ENCODE results near the gene RPS6KA2.

Gene RPS6KA2

DNA sequence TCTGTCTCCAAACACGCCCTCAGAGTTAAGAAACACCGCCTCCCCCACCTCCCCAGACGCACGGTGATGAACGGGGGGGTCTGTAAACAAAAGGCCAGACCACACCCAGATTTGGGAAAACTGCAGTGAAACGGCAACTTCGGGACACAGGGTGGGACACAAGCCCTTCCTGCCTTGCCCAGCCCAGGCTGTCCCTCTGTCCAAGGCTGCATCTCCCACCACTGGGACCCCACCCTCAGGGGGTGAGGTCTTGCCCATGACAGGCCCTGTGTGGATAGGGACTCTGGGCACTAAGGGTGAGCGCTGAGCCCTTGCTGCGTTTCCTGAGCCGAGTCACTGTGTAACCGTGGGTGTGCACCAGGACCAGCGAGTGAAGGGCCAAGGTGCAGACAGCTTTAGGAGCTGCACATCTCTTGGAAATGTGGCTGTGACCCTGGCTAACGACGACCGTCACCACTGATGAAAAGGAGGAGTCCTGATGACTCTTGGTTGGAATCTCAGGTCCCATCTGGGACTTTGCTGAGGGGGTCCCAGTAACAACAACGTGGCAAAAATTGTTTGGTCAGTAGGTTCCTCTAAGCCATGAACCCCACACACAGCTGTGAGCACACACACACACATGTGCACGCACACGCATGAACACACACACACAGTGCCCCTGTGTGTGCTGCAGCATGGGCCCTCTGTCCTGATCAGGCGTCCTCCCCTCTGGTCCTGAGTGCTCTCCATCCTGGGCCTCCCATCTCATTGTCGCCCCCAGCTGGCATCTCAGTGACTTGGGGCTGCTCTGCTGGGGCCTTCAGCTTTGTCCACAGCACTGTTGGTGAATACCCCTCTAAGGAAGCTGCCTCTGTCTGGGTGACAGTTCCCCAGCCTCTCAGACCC lies 141.2 kb downstream of the RPS6KA2 start:
- DNase-seq (ENCODE audit: low spot score) = no peak

DNA sequence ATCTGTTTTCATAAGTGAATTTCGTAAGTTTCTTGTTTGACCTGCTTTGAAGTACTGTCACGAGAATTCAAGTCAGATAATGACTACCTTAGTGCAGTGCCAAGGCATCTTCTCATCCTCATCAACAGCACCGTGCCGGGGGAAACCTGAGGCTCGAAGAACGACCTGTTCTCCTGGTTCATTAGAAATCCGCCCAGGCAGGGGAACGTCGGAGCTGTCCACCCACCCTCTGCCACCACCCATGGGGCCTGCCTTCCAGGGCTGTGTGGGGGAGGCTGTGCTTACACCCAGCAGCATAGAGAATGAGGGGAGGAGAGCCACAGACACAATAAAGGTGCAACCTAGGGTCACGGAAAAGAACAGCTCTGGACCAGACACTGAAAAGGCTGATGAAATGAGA lies 142.2 kb downstream of the RPS6KA2 start:
- DNase-seq (ENCODE audit: low spot score) = no peak

DNA sequence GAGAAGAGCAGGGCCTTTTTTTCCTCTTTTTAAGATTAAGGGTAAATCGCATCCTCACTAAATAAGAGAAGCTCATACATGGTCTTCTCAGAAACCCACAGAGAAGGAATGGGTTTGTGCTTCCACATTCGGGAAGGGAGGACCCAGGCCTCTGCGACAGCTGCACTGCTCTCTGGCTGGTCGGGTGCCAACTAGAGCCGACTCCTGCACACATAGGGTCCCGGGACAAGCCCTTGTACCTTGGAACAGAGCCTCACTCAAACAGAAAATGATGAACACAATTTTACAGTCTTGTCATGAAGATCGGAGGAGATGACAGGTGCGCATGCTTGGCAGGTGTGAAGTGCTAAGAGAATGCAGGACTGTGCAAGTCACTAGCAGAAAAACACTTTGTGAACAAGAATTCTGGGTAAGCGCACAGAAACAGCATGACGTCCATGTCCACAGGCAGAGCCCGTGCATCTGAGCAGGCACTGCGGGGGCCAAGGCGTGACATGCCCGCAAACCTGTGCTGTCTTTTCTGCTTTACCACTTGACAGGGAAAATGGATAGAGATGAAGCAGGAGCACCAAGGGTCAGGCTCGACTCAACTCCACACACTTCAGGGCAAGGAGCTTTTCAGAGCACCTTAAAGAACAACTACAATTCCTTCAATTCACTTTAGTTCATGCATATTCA lies 143.3 kb downstream of the RPS6KA2 start:
- no peak for DNase-seq (ENCODE audit: low spot score)

DNA sequence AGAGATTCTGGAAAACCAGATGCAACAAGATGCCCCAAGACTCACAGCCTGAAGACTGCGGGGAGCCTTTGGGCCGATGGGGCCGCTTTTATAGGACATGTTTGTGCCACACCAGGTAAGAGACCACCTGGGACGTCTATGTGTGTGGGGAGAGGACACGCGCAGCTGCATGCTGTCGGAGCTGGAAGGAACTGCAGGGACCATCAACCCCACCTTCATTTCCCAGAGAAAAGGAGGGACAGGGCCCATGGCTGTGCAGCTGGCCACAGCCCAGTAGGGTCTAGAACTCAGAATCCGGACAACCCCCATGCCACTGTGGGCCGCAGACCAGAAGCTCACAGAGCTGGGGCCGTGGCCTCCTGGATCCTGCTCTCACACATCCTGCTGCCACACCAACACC lies 144.0 kb downstream of the RPS6KA2 start:
- DNase-seq (ENCODE audit: low spot score) = no peak

DNA sequence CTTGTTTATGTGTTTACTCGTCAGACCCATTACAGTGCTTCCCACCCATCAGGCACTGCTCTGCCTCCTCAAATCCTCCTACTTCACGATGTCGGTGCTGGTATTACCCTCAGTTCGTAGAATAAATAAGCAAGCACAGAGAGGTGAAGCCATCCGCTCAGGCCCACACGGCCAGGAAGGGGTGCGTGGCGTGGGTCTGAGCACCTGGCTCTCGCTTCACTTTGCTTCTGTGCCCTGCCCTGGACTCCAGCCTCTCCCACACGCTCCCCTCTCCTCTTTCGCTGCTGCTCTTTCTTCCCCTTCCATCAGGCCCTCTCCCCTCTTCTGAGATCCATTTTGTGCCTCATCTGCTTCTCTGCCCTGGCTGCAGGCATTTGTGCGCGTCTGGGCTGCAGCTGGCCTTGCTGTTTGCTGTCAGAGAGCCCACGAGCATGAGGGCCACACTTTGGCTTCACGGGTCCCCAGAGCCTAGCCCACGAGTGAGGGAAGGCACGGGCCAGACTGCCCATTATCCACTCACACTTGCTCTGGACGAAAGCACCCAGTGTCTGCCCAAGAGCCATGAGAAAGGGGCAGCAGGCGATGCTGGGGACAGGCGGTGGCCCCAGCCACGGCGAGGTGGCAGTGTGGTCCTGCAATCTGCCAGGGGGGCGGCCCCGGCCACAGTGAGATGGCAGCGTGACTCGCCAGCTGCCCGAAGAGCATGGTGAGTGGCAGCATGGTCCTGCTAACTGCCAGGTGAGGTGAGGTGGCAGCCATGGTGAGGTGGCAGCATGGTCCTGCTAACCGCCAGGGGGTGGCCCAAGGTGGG lies 148.1 kb downstream of the RPS6KA2 start:
- DNase-seq (ENCODE audit: low spot score) = no peak

DNA sequence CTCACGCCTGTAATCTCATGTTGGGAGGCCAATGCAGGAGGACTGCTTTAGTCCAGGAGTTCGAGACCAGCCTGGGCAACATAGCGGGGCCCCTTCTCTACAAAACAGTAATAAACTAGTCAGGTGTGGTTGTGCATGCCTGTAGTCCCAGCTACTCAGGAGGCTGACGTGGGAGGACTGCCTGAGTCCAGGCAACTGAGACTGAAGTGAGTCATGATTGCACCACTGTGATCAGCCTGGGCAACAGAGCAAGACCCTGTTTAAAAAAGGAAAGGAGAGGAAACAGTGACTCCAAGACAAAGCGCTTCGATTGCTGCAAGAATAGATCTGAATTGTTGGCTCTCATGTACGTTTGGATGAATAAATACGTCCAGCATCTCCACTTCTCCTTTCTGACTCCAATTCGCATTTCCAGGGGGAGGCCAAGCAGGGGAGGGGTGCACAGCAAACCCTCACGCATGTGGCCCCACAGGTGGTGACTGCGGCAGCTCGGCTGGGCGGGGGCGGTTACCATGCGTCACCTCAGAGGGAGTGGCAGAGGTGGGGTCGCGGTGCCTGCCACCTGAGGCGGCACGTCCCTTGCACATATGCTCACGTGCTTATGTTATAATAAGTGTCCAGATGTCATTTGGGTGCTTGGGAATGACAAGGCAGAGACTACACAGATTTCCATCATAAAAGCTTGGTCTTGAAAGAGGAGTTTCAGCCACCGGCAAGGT lies 149.2 kb downstream of the RPS6KA2 start:
- DNase-seq (ENCODE audit: low spot score) = no peak

DNA sequence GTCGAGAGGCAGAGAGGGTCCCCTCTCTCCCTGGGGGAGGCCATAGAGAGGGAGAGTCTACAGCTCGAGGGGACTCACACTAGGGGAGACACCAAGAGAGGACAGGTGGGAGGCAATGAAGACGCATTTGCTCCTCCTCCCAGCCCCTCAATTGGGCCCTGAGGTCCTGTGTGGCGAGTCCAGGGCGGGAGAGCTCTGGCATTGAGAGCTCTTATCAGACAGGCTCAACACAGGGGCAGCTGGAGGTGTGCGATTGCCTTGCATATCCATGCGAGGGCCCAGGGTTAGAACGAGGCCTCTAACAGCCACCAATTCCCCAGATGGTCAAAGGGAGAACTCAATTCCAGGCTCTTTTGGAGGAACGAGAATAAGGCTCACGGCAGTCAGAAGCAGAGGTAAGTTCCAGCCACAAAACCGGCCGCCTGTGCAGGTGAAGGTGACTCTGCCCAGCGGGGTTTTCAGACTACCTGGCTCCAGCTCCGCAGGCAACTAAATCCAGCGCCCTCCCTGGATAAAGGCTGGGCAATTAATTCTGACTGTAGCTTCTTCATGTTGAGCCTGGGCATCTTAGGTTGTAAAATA lies 150.3 kb downstream of the RPS6KA2 start:
- no peak for DNase-seq (ENCODE audit: low spot score)

DNA sequence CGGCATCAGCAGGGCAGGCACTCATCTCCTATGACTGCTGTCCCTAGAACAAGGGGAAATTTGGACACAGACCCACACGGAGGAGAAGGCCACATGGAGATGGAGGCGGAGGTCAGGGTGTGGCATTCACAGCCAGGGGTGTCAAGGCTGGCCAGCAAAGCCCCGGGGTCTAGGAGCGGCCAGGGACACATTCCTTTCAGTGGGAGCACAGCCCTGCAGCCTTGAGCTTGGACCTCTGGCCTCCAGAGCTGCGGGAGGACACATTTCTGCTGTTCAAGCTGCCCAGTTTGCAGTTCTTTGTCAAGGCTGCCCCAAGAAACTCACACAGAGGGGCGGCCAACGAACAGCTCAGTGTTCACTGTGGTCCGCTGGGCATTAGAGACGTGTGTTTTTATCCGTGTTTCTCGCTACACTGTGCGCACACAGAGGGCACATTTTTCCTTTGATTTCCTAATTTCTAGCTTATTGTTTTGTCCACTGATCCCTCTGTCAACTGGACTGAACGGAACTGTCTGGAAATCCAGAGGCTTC lies 150.9 kb downstream of the RPS6KA2 start:
- DNase-seq (ENCODE audit: low spot score) = no peak

DNA sequence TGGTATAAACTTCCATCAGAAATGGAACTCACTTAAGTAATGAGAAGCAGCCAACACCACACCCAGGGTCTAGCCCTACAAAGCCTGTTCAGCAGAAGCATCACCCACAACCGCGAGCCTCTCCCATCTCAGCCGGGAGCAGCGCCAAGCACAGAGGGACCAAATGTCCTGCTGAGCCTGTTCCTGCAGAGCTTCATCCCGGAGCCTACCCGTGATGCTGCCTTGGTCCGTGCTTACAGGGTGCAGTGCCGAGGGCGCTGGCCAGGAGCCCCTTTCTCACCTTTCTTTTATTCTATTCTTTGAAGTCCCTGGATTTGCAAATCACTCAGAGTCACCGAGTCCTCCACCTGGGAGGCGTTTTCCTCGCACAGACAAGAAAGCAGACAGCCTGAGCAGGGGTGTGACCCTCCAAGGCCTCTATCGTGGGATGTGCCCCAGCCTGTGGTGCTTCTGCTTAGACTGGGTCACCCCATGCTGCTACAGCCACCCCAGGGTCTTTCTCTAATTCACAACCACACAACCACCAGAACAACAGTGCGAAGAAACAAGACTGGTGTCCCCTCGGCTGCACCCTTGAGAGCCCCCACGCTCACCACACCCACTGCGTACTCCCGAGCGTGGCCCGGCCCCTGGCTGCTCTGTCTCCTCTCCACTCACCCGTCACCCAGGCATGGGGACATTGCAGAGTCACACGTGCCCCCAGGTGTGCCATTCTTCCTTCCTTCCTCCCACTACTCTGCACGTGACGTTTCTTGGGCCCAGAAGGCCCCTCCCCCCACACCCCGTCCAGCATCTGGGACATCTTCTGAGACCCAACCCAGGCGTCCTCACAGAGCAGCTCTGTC lies 152.1 kb downstream of the RPS6KA2 start:
- no peak for DNase-seq (ENCODE audit: low spot score)

DNA sequence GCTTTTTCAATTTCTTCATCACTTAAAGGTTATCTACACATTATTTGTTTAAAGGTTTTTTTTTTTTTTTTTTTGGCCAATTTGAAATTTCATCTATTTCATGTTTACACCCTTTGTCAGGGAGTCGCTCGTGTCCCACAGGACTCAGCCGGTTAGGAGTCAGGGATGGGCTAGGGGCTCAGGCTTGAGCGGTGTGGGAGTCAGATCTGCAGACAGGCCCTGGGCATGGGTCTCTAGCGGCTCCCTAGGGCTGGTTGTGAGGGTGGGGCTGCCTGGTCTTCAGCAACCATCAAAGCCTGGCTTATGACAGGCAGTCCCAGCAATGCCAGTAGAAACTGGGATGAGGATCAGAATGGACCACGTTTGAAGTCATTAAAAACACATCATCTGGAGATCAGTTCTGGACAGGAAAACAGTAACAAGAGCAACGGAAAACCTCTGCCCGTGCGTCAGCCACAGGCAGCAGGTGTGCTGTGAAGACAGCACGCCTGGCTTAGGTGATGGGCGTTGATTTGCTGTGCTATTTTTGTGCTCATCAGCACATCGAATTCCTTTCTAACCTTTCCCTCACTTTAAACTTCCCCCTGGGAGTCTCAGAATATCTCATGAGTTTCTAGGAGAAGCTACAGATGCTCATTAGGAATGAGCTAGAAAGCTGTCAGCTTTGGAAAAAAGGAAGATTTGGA lies 153.0 kb downstream of the RPS6KA2 start:
- no peak for DNase-seq (ENCODE audit: low spot score)

DNA sequence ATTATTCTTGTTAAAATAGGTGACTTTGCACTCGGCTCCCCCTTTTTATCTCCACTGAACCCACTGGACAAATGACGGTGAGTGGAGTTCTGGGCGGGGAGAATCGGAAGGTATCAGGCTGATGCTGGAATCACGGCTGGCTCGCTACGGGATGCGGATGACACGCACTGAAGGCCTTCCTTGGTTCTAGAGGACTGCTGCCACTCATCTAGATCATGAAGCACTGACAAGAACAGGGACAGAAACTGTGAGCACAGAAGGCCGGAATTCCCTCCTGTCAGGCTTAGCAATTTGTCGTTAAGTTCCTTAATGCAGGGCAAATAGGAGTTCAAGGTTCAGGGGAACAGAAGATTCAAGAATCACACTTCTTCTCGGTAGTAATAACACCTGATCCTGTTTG lies 154.4 kb downstream of the RPS6KA2 start:
- no peak for DNase-seq (ENCODE audit: low spot score)

DNA sequence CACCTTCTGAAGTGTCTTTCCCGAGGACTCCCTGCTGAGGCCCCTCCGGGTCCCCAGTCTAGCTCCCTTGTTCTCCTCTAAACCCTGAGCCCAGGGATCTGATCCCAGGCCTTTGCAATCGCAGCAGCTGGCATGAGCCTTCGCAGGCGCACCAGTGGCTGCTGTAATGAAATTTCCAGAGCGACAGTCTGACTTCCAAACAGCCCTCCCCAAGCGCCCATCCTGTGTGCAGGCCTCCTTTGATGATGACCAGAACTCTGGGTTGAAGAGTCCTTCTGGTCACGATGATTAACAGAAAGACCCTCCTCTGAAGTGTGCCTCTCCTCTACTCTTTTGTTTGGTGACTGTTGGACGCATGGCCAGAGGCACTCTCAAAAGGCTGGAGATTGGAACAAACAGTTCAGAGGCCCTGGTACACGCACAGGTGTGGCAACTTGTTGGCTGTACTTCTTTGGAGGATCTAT lies 155.2 kb downstream of the RPS6KA2 start:
- DNase-seq (ENCODE audit: low spot score) = no peak

DNA sequence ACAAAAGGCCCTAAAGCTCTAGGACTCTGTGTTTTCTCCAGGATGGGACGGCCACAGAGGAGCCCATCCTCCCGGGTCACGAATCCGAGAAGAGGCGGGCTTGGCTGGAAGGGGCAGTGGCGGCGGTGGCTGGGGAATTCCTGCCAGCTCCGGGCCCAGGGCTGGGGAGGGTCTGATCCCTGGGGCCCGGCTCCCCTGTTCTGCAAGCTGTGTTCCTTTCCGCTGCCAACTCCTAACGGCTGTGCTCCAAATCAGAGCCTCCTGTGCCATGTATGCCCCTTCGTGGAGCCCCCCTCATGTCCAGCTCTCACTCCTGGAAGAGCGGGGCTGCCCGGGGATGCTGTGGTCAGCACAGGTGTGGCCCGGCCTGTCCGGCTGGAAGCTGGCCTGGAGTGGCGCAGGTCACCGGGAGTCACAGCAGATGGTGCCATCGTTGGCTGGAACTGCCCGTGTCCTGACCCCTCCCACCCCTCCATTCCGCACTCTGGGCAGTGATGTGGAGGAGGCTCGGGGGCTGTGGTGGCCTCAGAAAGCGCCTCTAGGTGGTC lies 156.1 kb downstream of the RPS6KA2 start:
- no peak for DNase-seq (ENCODE audit: low spot score)

DNA sequence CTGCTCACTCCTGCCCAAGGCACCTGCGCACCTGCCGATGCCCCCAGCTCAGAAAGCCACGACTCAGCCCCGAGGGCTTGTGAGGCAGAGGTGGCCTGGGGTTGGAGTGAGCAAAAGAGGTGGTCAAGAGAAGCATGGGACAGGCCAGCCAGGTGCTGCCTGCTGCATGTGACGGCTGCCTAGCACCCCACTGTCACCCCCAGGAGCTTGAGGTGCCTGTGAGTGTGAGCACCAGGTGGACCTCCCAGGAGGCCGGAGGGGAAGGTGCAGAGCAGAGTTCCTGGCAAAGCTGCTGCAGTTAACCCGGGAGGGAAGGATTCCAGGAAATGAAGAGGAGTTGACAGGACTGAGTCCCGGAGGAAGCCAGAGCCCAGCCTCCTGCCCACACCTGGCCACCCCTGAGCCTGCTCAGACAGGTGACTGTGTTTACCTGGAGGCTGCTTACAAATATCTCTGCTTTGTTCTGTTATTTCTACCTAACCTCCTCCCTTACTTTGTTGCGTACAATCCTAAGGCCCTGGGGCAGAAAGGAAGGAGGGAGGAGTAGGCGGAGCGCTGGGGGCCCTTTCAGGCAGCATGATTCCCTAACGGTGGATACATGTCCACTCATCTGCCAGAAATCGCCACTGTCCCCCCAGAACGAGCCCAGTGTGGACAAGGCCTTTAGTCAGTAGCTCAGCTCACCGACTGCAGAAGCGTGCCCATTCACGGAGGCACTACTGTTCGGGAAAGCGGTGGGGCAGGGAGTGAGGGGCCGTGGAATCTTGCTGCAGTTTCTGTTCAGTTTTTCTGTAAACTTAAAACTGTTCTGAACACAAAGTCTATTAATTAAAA lies 156.8 kb downstream of the RPS6KA2 start:
- no peak for DNase-seq (ENCODE audit: low spot score)

DNA sequence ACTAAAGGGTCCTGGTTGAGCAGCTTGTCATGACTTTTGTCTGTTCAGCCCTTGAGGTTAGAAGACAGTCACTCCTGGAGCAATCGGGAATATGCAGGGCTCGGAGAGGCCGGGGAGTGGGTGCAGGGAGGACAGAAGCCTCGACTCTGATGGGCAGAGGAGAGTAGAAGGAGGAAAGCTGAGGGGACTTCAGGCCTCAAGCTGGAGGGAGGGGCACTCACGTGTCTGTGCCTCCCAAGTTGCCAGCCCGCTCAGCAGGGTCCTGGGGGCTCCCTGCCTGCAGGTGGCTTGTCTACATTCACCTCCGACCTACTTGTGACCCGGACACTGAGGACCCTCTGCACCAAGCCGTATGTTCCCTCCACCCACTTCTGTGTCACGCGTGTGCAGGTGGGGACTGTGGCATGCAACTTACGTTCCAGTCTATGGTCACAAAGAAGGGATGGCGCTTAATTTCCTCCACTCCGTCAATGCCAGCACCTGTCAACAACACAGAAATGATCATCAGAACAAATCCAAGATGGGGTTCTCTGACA lies 157.6 kb downstream of the RPS6KA2 start:
- DNase-seq (ENCODE audit: low spot score) = no peak

DNA sequence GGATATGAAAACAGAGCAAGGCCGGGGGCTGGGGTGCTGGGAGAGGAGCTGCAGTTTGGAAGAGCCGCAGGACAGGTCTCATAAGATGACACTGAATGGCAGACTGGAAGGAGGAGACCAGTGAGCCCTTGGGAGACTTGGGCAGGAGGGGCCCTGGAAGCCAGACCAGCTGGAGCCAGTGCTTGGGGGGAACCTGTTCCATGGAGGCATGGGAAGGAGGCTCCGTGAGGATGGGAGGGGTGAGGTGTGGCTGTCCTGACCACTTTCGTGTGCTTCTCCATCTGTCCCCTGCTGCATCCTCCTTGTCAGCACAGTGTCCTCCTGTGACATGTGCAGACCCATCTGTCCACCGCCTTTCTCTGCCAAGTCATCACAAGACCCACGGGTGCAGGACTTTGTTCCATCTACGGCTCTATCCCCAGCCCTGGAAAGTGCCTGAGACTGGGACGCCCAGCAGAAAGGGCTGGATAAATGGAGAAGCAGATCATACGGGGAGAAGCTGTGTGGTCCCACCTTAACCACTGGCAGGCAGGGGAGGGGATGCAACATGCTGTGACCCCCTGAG lies 159.5 kb downstream of the RPS6KA2 start:
- no peak for DNase-seq (ENCODE audit: low spot score)

DNA sequence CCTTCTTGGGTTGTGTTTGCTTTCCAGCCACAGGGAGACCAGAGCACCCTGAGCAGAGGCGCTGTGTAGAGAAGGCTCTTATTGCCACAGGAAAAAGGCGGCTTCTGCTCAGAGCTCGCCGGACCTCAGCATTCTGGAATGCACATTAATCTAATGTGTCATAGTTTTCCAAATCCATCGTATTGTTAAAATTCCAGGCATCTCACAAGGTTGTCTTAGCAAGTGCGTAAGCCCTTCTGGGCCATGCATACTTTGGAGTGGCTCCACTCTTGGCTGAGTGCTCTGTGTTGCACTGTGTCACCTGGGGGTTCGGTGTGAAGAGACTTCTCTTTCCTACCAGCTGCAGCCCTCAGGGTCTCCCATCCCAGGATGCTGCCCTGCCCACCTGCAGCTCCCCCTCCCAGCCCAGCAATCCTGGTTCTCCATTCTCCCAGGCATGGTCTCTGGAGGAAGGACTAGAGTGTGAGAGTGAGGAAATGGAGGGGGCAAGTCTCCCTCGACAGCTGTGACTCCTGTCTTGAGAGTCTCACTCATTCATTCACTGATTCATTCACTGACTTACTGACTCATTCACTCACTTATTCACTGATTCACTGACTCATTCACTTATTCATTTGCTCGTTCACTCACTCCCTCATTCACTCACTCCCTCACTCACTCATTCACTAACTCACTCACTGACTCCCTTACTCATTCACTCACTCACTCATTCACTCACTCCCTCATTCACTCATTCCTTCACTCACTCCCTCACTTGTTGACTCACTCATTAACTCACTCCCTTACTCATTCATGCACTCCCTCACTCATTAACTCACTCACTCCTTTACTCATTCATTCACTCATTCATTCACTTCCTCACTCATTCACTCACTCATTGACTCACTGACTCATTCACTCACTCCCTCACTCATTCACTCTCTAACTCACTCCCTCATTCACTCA lies 160.6 kb downstream of the RPS6KA2 start:
- DNase-seq (ENCODE audit: low spot score) = no peak

Data from hematopoietic multipotent progenitor cell treated with erythropoietin and hydrocortisone succinate and interleukin-3 and kit ligand, for 17 days (in vitro differentiated cells).